ENCODE measurements around the gene CILP2.

CILP2 gene

GRCh38 chr19:19546751-19547162, 8.7 kb downstream of the CILP2 start:
- no peak for DNase-seq

GRCh38 chr19:19547674-19548336, 9.7 kb downstream of the CILP2 start:
- no peak for DNase-seq

- no peak for DNase-seq
Measured at GRCh38 chr19:19548915-19549759, 11.1 kb downstream of the CILP2 start.

- DNase-seq = no peak
Measured at GRCh38 chr19:19549804-19550464, 11.9 kb downstream of the CILP2 start.

GRCh38 chr19:19550485-19550929, 12.4 kb downstream of the CILP2 start:
- DNase-seq = peak; percentile 46

GRCh38 chr19:19550972-19551852, 13.1 kb downstream of the CILP2 start:
- no peak for DNase-seq

- no peak for DNase-seq
Measured at GRCh38 chr19:19551853-19552192, 13.8 kb downstream of the CILP2 start.

- no peak for DNase-seq
Measured at GRCh38 chr19:19552798-19553197, 14.7 kb downstream of the CILP2 start.

- no peak for DNase-seq
Measured at GRCh38 chr19:19553670-19554069, 15.6 kb downstream of the CILP2 start.

GRCh38 chr19:19554074-19555023, 16.3 kb downstream of the CILP2 start:
- DNase-seq = peak; percentile 40

- no peak for DNase-seq
Measured at GRCh38 chr19:19558055-19558454, 20.0 kb downstream of the CILP2 start.

- no peak for DNase-seq
Measured at GRCh38 chr19:19558636-19559035, 20.6 kb downstream of the CILP2 start.

GRCh38 chr19:19559931-19560330, 21.9 kb downstream of the CILP2 start:
- DNase-seq = peak; percentile 15

GRCh38 chr19:19561946-19562664, 24.0 kb downstream of the CILP2 start:
- DNase-seq = no peak

- DNase-seq = no peak
Measured at GRCh38 chr19:19562665-19563347, 24.7 kb downstream of the CILP2 start.

GRCh38 chr19:19563348-19563848, 25.3 kb downstream of the CILP2 start:
- DNase-seq = no peak

GRCh38 chr19:19566306-19566705, 28.2 kb downstream of the CILP2 start:
- DNase-seq = peak; percentile 12

GRCh38 chr19:19567391-19567790, 29.3 kb downstream of the CILP2 start:
- DNase-seq = no peak
